GM12801 (cell line): ENCODE data around the gene SPTBN2.

Experiments
- CTCF ChIP-seq: IDR thresholded peaks from one replicate; pipeline ENCODE4 v1.5.1; 2011; ENCODE audit warnings: control low read depth; ENCODE audit not compliant: insufficient read length; ENCODE audit errors: extremely low read depth

SPTBN2 gene

GRCh38 chr11:66706989-66707388 is 22.0 kb downstream of the SPTBN2 start:
- TF ChIP-seq CTCF, result no peak

DNA sequence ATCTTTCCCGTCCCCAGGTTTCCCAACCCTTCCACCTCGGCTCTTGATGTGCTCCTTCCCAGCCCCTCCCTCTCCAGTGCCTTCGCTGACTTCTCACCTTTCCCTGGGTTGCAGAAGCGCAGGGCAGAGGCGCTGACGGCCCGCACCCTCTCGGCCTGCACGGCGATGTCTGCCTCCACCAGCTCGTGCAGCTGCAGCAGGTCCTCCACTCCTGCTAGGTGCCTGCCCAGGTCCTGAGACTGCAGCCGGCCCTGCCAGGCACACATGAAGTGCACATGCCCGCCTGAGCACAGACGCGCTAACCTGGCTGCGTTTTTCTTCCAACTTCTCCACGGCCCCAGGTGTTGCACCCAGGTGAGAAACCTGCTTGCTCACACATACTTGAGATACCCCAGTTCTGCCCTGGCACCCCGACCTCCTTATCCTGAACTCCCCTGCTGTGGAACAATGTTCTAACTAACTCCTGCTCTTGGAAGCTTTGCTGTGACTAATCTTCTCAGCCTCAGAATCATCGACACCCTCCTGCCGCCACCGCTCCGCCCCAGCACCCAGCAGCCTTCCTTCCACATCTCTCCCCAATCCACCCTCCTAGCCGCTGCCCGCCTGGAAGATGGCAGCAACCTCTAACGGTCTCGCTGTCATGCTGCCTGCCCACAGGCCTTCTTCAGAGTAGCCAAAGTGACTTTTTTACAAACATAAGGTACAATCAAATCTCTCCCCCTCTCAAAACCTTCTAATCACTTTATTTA is 23.3 kb downstream of the SPTBN2 start:
- TF ChIP-seq CTCF, result no peak

- TF ChIP-seq CTCF, result no peak
Observed at GRCh38 chr11:66704659-66705360, 24.2 kb downstream of the SPTBN2 start.

GRCh38 chr11:66701432-66702240 is 27.4 kb downstream of the SPTBN2 start:
- no peak for TF ChIP-seq CTCF

GRCh38 chr11:66700742-66701141 is 28.3 kb downstream of the SPTBN2 start:
- no peak for TF ChIP-seq CTCF

- no peak for TF ChIP-seq CTCF
Observed at GRCh38 chr11:66700337-66700736, 28.7 kb downstream of the SPTBN2 start.

- TF ChIP-seq CTCF, result no peak
Observed at GRCh38 chr11:66698491-66698890, 30.5 kb downstream of the SPTBN2 start.
